ENCODE data around the gene ELMO2. TPM values are rescaled to one million over a fixed set of nuclear protein-coding genes. Genes with fewer than 3 reads are reported as not detected.

ELMO2 gene
- total and polyA plus RNA-seq, 2 experiments from 2014 or later: 38.4 to 51.1 TPM

GRCh38 chr20:46400253-46400652, 6.2 kb downstream of the ELMO2 start:
- H3K27ac ChIP-seq: peak overlapping the region; percentile 84
- DNase-seq: peak; percentile 86
- H3K27me3 ChIP-seq (replicated peaks; ENCODE audit: insufficient read depth): no peaks in the 10 kb centered on the region
- no peak for TF ChIP-seq EZH2 (IDR thresholded peaks at IDR 0.05; ENCODE audit: insufficient read depth, poor library complexity, severe bottlenecking)
- TF ChIP-seq EZH2phosphoT487 (IDR thresholded peaks at IDR 0.05; ENCODE audit: insufficient read depth, low read depth): no peak
- in situ Hi-C loops (cut with MboI): no loop called here
- peak overlapping the region; percentile 69 for H3K9ac ChIP-seq
- peak overlapping the region; percentile 55 for H2AFZ ChIP-seq
- H3K9me3 ChIP-seq (ENCODE audit: low read depth): no peaks in the 10 kb centered on the region
- H3K4me3 ChIP-seq: peak overlapping the region; percentile 62
- peaks cover 90% of the 10 kb centered on the region for H3K79me2 ChIP-seq (ENCODE audit: insufficient read depth)
- peaks cover 44% of the 10 kb centered on the region for H3F3A ChIP-seq (ENCODE audit: insufficient read depth)
- WGBS, 2 experiments (ENCODE audit: low coverage in 1 of 2, low lambda C conversion rate in 2 of 2, missing lambda C conversion rate in 2 of 2): 10 to 16% methylated on average over 4 of the region's 4 CpGs
- H3K36me3 ChIP-seq (ENCODE audit: low read depth): no peaks in the 10 kb centered on the region
- peaks cover 48% of the 10 kb centered on the region for H3K4me1 ChIP-seq (ENCODE audit: insufficient read depth)
- peak overlapping the region; percentile 89 for H3K4me2 ChIP-seq (ENCODE audit: unreplicated experiment)
- H4K20me1 ChIP-seq (ENCODE audit: insufficient read depth): no peaks in the 10 kb centered on the region
- no peaks in the 10 kb centered on the region for H3K9me2 ChIP-seq (ENCODE audit: insufficient read depth)

GRCh38 chr20:46399401-46399800, 7.0 kb downstream of the ELMO2 start:
- H3K27me3 ChIP-seq (replicated peaks; ENCODE audit: insufficient read depth): no peaks in the 10 kb centered on the region
- DNase-seq: no peak
- no peaks in the 10 kb centered on the region for H3K36me3 ChIP-seq (ENCODE audit: low read depth)
- peaks cover 43% of the 10 kb centered on the region for H3K4me1 ChIP-seq (ENCODE audit: insufficient read depth)
- peaks cover 44% of the 10 kb centered on the region for H3F3A ChIP-seq (ENCODE audit: insufficient read depth)
- peak overlapping the region; percentile 84 for H3K27ac ChIP-seq
- H2AFZ ChIP-seq: no peak overlapping the region
- no peaks in the 10 kb centered on the region for H4K20me1 ChIP-seq (ENCODE audit: insufficient read depth)
- no peaks in the 10 kb centered on the region for H3K9me3 ChIP-seq (ENCODE audit: low read depth)
- in situ Hi-C loops (cut with MboI): no loop called here
- no peaks in the 10 kb centered on the region for H3K9me2 ChIP-seq (ENCODE audit: insufficient read depth)
- H3K4me2 ChIP-seq (ENCODE audit: unreplicated experiment): peak overlapping the region; percentile 89
- TF ChIP-seq EZH2phosphoT487 (IDR thresholded peaks at IDR 0.05; ENCODE audit: insufficient read depth, low read depth) (no peak), EZH2 (IDR thresholded peaks at IDR 0.05; ENCODE audit: insufficient read depth, poor library complexity, severe bottlenecking) (no peak)
- no peak overlapping the region for H3K4me3 ChIP-seq
- H3K79me2 ChIP-seq (ENCODE audit: insufficient read depth): peaks cover 90% of the 10 kb centered on the region
- H3K9ac ChIP-seq: peak overlapping the region; percentile 69; the same call in 1 of the 2 replicates
- WGBS, 2 experiments (ENCODE audit: low coverage in 1 of 2, low lambda C conversion rate in 2 of 2, missing lambda C conversion rate in 2 of 2): 83 to 91% methylated on average over 3 of the region's 3 CpGs

- in situ Hi-C loops (cut with MboI): no loop called here
- no peaks in the 10 kb centered on the region for H3K9me3 ChIP-seq (ENCODE audit: low read depth)
- H3K4me3 ChIP-seq: no peak overlapping the region
- H4K20me1 ChIP-seq (ENCODE audit: insufficient read depth): no peaks in the 10 kb centered on the region
- WGBS, 2 experiments (ENCODE audit: low coverage in 1 of 2, low lambda C conversion rate in 2 of 2, missing lambda C conversion rate in 2 of 2): 96 to 97% methylated on average over 3 of the region's 3 CpGs
- TF ChIP-seq EZH2phosphoT487 (IDR thresholded peaks at IDR 0.05; ENCODE audit: insufficient read depth, low read depth) (no peak), EZH2 (IDR thresholded peaks at IDR 0.05; ENCODE audit: insufficient read depth, poor library complexity, severe bottlenecking) (no peak)
- no peak overlapping the region for H2AFZ ChIP-seq
- no peak overlapping the region for H3K9ac ChIP-seq
- peaks cover 43% of the 10 kb centered on the region for H3K4me1 ChIP-seq (ENCODE audit: insufficient read depth)
- H3K4me2 ChIP-seq (ENCODE audit: unreplicated experiment): no peak overlapping the region
- no peak for DNase-seq
- H3K79me2 ChIP-seq (ENCODE audit: insufficient read depth): peaks cover 90% of the 10 kb centered on the region
- H3K9me2 ChIP-seq (ENCODE audit: insufficient read depth): no peaks in the 10 kb centered on the region
- peaks cover 44% of the 10 kb centered on the region for H3F3A ChIP-seq (ENCODE audit: insufficient read depth)
- H3K36me3 ChIP-seq (ENCODE audit: low read depth): 0 out of 2 replicates have a peak, but pooled peaks cover 1% of the 10 kb centered on the region
- H3K27me3 ChIP-seq (replicated peaks; ENCODE audit: insufficient read depth): no peaks in the 10 kb centered on the region
- H3K27ac ChIP-seq: peak overlapping the region; percentile 84; the same call in 1 of the 2 replicates
Observed at GRCh38 chr20:46398963-46399362, 7.5 kb downstream of the ELMO2 start.

- no peak for TF ChIP-seq EZH2 (IDR thresholded peaks at IDR 0.05; ENCODE audit: insufficient read depth, poor library complexity, severe bottlenecking)
- no peak for TF ChIP-seq EZH2phosphoT487 (IDR thresholded peaks at IDR 0.05; ENCODE audit: insufficient read depth, low read depth)
- no peak for DNase-seq
- 87 to 90% methylated on average over 7 of the region's 7 CpGs for WGBS, 2 experiments (ENCODE audit: low coverage in 1 of 2, low lambda C conversion rate in 2 of 2, missing lambda C conversion rate in 2 of 2)
- Histone ChIP-seq H3K36me3 (ENCODE audit: low read depth) (peaks cover 23% of the 10 kb centered on the region), H3K27ac (no peak overlapping the region), H3K9me2 (ENCODE audit: insufficient read depth) (no peaks in the 10 kb centered on the region), H4K20me1 (ENCODE audit: insufficient read depth) (no peaks in the 10 kb centered on the region), H3F3A (ENCODE audit: insufficient read depth) (peaks cover 22% of the 10 kb centered on the region), H3K27me3 (replicated peaks; ENCODE audit: insufficient read depth) (no peaks in the 10 kb centered on the region), H3K9me3 (ENCODE audit: low read depth) (no peaks in the 10 kb centered on the region), H3K79me2 (ENCODE audit: insufficient read depth) (peaks cover 63% of the 10 kb centered on the region), H2AFZ (no peak overlapping the region), H3K4me3 (no peak overlapping the region), H3K9ac (no peak overlapping the region), H3K4me1 (ENCODE audit: insufficient read depth) (peaks cover 20% of the 10 kb centered on the region), H3K4me2 (ENCODE audit: unreplicated experiment) (no peak overlapping the region)
- in situ Hi-C loops (cut with MboI): no loop called here
Observed at GRCh38 chr20:46396052-46396740, 10.2 kb downstream of the ELMO2 start.

Data from GM23248 (cell line).